Mucosa of gallbladder (tissue), 1 donor: ENCODE measurements around the gene SLC12A1. TPM values are rescaled to one million over a fixed set of nuclear protein-coding genes. Genes with fewer than 3 reads are reported as not detected.
A peak's percentile ranks its signal among the peaks of the same experiment; 100 is the strongest.
"Not testable (repeated sequence)": the region's sequence is repeated elsewhere in the genome, so short reads cannot be mapped to it uniquely, and the experiment has no call there.

Experiments used
- DNase-seq: peaks from one replicate; pipeline ENCODE4 v3.0.0-alpha.2; 2020; ENCODE audit warnings: low spot score
- total RNA-seq: library from RNA; stranded (reverse); gene quantifications from one replicate; pipeline ENCODE4 v1.2.1, GENCODE V29; 2021
- donor health status: DM: no; HTN: no; CAD: no.

The SLC12A1 gene
- total RNA-seq, 1 donor from 2014 or later: not detected

DNA sequence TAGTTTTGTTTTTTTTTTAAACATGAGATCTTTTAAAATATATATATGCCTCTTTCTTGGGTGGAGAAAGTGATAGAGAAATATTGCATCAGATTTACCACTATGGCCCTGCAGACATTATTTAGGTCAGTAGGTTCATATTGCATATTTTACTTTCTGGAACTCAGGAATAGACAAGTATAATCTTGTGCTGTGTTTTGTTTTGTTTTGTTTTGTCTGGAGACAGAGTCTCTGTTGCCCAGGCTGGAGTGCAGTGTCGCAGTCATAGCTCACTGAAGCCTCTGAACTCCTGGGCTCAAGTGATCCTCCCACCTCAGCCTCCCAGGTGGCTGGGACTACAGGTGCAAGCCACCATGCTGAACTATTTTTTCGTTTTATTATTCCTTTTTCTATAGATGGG is 103.6 kb downstream of the SLC12A1 start:
- DNase-seq: no peak

DNA sequence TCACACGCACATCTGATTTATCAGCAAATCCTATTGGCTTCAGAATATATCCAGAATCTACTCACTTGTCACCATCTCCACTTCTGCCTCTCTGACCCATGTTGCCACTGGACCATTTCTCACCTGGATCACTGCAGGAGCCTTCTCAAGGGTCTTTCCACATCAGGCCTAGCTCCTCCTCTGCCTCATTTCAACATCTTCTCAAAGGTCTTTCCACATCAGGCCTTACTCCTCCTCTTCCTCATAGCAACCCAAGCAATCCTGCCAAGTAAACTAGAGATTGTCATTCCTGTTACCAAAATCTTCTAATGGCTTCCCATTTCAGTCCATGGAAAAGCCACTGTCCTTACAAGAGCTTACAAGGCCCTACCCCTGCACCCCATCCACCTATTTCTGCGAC is 107.1 kb downstream of the SLC12A1 start:
- DNase-seq: no peak

DNA sequence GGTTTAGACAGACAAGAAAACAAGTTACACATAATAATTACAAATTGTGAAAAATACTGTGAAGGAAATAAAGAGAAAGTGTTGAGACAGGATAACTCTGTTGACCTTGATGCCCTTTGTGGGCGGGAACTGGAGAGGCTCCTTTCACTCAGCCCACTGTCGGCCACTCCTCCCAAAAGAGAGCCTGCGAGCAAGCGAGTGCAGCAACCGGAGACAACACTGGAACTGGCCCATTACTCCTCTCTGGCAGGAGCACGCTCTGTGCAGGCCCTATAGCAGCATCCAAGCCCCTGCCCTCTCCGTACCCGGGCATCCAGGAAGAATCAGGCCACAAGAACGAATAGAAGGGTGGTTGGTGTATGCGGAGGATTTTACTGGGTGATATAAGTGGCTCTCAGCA is 108.9 kb downstream of the SLC12A1 start:
- DNase-seq: no peak

DNA sequence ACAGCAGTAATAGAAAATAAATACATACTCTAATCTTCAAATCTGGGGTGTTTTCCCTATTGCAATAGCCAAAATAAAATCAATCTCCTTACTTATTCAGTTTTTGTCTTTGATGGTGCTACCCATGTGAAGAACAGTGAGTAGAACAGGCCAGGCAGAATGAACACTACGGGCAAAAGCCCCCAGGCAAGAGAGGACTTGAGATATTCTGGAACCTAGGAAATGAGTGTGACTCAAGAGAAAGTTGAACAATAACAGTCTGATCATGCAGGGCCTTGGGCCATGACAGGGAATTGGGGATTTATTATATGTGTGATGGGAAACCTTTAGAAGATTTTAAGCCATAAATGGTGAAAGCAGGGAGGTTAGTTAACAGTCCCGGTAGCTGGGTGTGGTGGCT is 111.1 kb downstream of the SLC12A1 start:
- no peak for DNase-seq

DNA sequence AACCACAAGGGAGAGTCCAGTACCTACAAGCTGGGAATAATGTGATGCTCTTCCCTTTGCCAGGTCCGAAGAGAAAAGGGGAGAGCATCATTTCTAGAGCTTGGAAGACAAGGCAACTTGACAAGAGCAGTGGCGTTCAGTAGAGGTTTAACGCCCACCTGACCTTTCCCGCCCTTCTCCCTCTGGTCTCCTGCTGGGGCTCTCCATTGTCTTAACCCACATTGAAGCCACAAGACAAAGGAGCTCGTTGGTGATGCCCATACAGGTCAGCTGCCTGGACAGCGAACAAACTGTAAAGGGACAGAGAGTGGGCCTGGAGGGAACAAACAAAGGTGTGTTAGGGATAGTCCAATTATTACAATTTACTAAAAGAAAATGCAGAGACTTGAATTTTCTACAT is 112.0 kb downstream of the SLC12A1 start:
- DNase-seq: no peak

DNA sequence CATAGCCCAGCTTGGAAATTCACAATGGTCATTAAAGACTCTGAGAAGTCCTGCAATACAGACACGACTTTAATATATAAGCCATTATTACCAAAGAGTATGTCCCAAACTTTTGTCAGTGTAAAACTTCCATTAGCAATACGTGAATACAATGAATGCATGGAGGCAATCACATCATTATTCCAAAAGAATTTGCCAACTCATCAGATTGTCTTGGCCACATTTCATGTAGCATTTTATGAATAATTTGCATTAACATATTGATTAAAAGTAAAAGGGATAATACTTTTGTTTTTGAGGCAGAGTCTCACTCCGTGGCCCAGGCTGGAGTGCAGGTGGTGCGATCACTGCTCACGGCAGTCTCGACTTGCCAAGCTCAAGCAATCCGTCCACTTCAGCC is 117.2 kb downstream of the SLC12A1 start:
- no peak for DNase-seq

DNA sequence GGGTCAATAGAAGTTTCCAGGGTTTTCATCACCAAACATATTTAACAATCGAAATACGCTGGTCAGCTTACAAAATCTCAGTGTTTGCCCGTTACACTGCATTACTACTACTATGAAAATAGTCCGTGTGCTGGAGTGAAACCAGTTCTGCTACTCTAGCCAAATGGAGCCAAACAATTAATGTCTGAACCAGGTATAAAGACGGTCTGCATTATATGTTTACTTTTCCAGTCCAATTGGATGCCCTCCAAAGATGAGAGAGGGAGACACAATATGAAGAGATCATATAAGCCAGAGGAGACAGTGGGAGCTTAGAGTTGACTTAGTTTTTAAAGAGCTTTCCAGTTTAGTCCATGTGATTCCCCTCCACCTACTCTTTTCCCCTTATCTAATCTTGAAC is 118.8 kb downstream of the SLC12A1 start:
- no peak for DNase-seq

DNA sequence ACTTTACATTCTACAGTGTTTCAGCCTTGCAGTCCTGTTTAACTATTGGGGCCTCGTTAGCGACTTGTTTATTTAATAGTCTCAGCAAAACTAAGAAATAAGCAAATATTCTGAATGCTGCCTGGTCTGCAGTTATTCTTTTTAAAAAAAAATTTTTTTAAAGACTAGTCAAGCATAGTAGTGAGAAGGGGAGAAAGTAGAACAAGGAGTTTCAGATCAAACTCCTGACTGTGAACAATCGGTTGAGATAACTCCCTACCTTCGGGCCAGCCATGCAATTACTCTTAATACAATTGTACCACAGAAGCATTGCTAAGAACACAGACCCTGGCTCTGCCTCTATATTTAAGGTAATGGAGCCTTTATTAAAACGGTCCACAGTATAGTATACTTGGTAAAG is 119.3 kb downstream of the SLC12A1 start:
- no peak for DNase-seq

DNA sequence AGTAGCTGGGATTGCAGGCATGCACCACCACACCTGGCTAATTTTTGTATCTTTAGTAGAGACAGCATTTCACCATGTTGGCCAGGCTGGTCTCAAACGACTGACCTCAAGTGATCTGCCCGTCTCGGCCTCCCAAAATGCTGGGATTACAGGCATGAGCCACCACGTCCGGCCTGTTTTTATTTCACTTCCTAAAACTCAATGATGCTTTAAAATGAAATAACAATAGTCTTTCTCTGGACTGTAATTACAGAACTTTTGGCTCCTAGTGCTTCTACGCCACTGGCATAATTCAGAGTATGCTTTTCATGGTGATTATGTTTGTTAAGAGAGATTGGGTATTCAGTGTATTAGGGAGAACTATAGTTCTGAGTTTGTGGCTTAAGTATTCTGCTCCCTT is 120.1 kb downstream of the SLC12A1 start:
- DNase-seq: not testable (repeated sequence)

DNA sequence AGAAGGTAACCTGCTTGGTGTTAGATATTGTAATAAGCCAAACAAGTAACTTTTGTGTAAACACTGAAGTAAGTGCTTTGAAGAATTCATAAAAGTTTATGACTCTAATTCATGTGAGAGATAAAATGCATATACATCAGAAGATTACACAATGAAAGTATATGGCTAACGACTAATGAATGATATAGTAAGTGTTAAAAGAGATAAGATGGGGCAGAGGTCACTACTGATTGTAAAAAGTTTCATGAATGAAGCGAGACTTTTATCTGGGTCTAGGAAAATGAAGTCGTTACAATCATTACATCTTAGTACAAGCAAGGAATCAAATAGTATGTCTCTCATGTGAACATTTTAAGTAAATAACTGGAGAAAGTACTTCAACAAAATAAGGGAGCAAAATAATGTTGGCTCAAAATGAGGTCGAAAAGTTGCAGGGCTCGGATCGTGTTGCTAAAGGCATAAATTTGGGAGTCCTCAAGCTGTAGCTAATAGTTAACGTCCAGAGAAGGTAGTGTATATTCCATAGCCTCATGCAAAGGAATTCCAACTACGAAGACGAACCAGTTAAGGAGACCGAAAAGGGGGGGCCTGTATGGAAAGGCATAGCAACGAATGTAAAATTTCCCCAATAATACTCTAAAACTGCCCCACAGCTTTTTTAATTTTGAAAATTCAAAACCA is 124.1 kb downstream of the SLC12A1 start:
- no peak for DNase-seq

DNA sequence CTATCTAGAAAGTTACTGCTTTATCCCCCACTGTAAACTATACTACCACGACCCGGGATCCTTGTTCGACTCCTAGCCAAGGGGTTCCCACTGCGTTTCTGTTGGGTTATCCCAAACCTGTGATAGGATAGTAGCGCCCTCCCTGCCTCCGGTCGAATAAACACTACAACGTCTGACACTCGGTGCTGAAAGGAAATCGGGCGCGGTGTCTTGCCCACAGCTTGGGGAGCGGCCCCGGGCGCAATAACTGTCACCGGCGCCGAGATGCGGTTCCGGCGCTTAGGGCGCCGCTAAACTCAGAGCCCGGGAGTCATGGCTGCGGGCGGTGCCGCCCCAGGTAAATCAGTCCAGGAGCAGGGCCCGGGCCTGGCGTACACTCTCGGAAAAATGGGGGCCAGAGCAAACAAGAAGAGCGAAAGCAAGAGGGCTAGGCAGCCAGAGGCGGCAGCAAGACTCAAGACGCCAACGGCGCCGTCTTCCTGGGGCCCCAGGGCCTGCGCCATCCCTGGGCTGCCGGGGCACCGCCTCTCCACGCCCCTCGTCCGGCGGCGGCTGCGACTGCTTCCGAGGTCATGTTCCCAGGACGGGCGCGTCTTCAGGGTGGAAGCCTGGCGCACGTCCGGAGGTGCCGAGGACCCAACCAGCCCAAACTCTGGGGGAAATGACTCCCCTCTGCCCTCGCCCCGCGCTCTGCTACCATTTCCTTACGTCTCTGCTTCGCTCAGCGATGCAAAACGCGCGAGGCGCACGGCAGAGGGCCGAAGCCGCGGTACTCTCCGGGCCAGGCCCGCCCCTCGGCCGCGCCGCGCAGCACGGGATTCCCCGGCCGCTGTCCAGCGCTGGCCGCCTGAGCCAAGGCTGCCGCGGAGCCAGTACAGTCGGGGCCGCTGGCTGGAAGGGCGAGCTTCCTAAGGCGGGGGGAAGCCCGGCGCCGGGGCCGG is 125.0 kb downstream of the SLC12A1 start, which contains the start of gene DUT:
DUT (plus strand) TSS at position 575 of the 941 bp plus-strand sequence; CDS start at position 662, 87 bp downstream.
- peak; percentile 80 for DNase-seq

DNA sequence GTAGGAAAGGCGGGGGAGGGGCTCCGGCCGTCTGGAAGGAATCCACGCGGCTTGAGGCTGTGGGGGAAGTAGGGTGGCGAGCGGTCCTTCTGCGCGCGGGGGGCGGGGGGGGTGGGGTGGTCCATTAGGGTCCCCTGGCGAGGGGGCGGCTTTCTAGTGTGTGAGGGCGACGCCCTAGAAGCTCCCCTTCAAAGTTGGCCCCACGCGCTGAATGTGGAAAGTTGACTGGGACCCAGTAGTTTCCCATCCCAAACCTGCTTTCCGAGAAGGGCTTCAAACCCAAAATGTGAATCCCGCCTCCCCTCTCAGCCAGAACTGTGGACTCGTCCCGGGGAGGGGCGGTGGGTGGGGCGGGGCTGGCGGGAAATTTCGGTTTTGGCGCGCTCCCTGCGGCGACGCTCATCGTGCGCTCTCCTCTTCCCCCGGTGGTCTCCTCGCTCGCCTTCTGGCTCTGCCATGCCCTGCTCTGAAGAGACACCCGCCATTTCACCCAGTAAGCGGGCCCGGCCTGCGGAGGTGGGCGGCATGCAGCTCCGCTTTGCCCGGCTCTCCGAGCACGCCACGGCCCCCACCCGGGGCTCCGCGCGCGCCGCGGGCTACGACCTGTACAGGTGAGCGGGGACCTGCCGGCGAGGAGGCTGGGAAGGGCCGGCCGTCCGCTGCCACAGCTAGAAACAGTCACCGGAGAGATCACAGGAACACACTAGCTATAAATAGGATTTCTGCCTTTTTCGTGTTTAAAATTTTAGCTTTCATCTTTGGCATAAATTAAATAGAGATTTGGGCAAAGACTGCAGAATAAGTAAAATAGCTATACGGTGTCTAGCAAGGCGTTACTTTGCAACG is 125.9 kb downstream of the SLC12A1 start:
- DNase-seq: peak; percentile 35

DNA sequence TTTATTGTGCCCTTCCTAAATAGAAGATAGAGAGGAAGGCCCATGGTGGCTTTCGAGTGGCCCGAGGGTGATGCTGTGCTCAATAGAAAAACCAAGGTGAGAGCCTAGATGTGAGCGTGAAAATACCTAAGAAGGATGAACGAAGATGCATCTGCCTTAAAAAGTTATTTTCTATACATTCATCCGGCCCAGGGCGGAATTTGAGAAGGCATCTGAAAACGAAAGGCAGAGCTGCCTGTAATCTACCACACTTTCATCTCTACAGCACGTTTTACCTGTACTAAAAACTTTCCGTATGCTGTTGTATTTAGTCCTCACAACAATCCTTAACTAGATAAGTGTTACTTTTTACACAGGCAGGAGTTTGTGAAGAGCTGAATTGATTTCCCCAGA is 126.5 kb downstream of the SLC12A1 start:
- no peak for DNase-seq

DNA sequence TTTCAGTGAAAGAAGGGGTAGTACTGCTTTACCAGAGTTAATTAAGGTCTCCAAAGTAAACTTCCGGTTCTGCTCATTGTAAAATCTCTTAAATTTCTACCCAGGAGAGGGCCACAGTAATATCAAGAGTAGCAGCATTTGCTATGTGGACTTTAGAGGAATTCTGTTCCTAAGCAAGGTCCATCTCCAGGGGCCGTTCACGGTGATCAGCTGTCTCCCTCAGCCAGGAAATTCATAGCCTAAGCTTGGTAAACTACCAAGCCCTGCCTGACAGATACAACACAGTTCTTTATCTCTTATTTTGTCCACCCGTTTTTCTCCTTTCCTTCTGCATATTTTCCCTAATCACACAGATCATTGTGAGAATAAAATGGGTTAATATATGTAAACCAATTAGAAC is 127.4 kb downstream of the SLC12A1 start:
- DNase-seq: no peak

DNA sequence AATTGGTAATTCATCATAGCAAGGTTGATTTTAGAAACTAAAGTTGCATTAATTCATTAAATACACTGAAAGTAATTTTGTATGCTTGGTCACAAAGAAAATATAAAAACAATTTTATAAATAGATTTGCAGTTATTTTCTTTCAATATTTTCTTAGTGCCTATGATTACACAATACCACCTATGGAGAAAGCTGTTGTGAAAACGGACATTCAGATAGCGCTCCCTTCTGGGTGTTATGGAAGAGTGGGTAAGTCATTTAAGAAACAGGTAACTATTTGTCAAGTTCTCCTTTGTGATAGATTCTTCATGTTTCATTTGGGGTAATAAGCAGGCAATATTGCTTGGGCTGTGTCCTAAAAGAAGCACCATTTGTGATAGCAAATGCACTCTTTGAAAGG is 128.2 kb downstream of the SLC12A1 start:
- DNase-seq: no peak

DNA sequence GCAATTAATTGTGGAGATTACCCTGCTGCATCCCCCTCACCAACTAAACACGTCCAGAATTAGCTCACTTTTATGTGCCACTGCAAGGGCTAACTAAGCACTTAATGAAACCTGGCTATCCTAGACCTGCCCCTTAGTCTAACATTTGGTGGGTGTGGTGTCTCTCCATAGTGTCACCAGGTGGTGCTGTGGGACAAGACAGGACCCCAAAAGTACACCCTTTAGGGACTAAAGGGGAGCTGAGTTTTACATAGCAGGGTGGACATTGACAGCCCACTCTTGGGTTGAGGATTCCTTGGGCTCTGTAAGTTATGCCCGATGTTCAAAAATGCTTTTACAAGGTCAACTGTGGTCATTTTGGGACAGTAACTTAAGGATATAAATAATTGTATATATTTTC is 130.8 kb downstream of the SLC12A1 start:
- DNase-seq: no peak

DNA sequence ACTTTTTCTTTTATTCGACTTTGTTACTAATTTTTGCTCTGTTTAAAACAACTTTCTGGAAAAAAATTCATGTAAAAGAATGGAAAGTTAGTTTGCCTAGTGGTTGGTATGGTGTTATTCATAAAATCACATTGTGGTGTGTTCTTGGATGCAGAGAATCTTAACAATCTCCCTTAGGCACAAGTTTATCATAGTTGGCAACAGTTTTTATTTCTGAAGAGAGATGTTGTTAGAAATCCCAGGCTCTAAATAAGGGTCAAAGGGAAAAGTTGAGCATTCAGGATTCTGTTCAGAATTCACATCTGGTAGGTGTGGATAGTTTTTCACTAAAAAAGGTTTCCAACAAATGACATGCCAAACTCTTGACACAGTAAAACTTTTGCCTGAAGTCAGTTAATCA is 131.5 kb downstream of the SLC12A1 start:
- no peak for DNase-seq

DNA sequence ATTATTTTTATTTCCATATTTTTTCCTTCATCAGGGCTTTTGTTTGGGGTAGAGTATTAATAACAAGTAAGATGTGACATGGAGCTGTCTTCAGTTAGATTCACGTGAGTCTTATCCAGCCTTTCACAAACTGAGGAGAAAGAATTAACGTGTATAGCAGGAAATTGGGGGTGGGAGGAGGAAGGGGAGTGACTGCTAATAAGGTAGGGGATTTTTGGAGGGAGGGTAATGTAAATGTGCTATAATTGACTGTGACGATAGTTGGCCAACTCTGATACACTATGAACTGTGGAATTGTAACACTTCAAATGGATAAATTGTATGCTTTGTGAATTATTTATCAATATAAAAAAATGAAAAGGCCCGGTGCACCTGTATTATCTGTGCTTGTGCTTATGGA is 134.0 kb downstream of the SLC12A1 start:
- no peak for DNase-seq

DNA sequence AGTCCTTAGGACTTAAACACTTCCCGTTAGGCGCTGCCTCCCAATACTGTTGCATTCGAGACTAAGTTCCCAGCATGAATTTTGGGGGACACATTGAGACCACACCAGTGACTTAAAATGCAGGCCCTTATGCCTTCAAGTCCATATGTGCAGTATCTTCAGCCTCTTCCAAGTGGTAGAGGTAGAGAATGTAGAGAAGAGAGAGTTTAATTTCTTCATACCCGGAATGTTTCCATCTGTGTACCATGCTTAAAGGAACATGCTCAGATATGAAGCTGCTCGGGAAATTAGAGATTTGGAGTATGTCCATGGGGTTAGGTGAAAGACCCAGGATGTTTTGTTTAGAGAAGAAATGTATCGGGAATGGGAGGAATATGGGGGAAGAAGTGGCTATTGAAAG is 137.8 kb downstream of the SLC12A1 start:
- DNase-seq: no peak

DNA sequence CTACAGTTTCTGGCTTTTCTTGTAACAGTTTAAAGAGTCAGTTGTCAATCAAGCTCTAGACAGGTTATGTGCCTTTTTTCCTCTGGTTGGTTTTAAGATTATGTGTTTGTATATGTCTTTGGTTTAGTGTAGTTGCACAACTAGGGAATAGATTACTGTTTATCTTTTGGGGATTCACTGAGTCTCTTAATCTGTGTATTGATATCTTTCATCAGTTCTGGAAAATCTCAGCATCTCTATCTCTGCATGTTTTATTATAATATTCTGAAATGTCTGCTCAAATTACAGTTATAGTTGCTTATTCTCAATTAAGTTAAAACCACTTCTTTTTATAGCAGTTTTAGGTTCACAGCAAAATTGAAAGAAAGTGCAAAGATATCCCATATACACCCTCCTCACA is 139.4 kb downstream of the SLC12A1 start:
- DNase-seq: no peak

DNA sequence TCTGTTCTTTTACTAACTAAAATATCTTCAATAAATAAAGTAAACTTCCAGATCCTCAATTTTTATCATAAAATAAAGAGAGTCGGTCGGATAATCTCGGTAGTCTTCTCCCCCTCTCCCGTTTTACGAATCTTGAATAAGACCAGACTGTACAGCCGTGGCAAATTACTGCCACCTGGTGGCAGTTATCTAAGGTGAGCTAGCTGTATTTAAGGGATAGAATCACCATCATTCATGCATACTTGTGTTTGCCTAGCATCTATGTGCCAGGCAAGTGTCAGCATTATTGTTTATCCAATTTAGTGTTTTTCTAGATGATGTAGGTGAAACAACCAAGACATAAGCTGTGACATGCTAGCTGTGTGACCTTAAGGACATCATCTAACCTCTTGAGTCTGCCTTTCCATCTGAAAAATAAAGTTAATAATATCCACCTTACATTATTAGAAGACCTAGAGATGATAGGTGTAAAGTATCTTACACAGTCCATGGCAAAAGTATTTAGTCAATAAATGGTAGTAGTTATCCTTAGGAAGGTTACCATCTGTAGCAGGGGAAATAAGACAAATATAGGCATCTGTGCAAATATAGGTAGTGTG is 146.5 kb downstream of the SLC12A1 start:
- peak; percentile 58 for DNase-seq
